SK-N-SH (cell line): ENCODE results near the gene RPS6KB2.

ENCODE experiments used
- CTCF ChIP-seq: fragments of 200-600 bp; sonication (generic); IDR thresholded peaks from 2 replicates; pipeline ENCODE4 v1.6.1; 2017; ENCODE audit warnings: antibody characterized with exemption, mild to moderate bottlenecking, moderate library complexity
- EZH2phosphoT487 ChIP-seq: fragments of 200-600 bp; sonication (generic); IDR thresholded peaks from 2 replicates; pipeline ENCODE4 v1.6.1; 2017; ENCODE audit warnings: low read depth, mixed run types, mild to moderate bottlenecking, antibody characterized with exemption, moderate library complexity, borderline replicate concordance
- FOXM1 ChIP-seq: IDR thresholded peaks from 2 replicates; pipeline ENCODE4 v1.4.0; 2012; ENCODE audit warnings: low read depth, mild to moderate bottlenecking
- JUND ChIP-seq: IDR thresholded peaks from 2 replicates; pipeline ENCODE4 v1.4.0; 2012
- POLR2AphosphoS5 ChIP-seq: IDR thresholded peaks from 2 replicates; pipeline ENCODE4 v1.6.1; 2012; ENCODE audit warnings: low read depth, low read length
- TAF1 ChIP-seq: IDR thresholded peaks from 2 replicates; pipeline ENCODE4 v1.6.1; 2012; ENCODE audit warnings: low read depth, mild to moderate bottlenecking, low read length, moderate library complexity, borderline replicate concordance
- USF1 ChIP-seq: IDR thresholded peaks from 2 replicates; pipeline ENCODE4 v1.4.0; 2012; ENCODE audit warnings: low read depth, borderline replicate concordance

GRCh38 chr11:67420147-67420645, 8.1 kb upstream of the RPS6KB2 start:
- TF ChIP-seq CTCF (no peak), FOXM1 (no peak), EZH2phosphoT487 (no peak), POLR2AphosphoS5 (no peak), USF1 (no peak), TAF1 (no peak), JUND (no peak)
